Measurements from ENCODE around the gene PIK3R1.

PIK3R1 gene

DNA sequence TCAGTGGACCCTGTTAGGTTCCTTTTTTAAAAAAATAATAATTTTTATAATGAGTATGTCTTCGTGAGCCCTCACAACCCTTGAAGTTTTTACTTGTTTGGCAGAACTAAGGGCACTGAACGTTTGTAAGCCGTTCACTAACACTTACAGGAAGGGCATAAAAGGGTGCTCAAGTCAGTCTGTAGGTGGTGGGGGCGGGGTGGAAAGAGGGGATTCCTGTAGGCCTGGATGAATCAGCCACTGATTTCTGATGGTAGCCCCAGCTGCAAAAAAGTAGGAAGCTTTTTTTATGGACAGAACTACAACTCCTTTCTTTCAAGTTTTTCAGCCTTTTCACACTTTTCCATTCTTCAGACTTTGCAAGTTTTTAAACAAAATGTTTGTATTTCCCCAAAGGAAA, 35.8 kb downstream of the PIK3R1 start:
- Histone ChIP-seq H3K4me1 (ENCODE audit: low read length) (no peaks in the 10 kb centered on the region), H3K36me3 (replicated peaks; ENCODE audit: low read depth, low read length) (no peaks in the 10 kb centered on the region), H3K9ac (ENCODE audit: low read length) (no peak overlapping the region), H3K27me3 (ENCODE audit: low read depth, low read length) (no peaks in the 10 kb centered on the region), H3K27ac (ENCODE audit: low read length) (no peak overlapping the region), H3K4me2 (ENCODE audit: low read length) (no peak overlapping the region), H3K9me3 (ENCODE audit: insufficient read depth, low read length) (no peaks in the 10 kb centered on the region), H4K20me1 (ENCODE audit: insufficient read depth, low read length) (peaks cover 6% of the 10 kb centered on the region; the same call in 1 of the 2 replicates), H3K79me2 (ENCODE audit: low read length) (no peaks in the 10 kb centered on the region; the same call in 1 of the 2 replicates), H3K4me3 (ENCODE audit: low read length) (no peak overlapping the region), H2AFZ (ENCODE audit: low read depth, low read length) (no peak overlapping the region)
- TF ChIP-seq EZH2phosphoT487 (IDR thresholded peaks at IDR 0.05; ENCODE audit: low read depth) (no peak), CTCF (IDR thresholded peaks at IDR 0.05; ENCODE audit: low read depth, low read length) (no peak)

DNA sequence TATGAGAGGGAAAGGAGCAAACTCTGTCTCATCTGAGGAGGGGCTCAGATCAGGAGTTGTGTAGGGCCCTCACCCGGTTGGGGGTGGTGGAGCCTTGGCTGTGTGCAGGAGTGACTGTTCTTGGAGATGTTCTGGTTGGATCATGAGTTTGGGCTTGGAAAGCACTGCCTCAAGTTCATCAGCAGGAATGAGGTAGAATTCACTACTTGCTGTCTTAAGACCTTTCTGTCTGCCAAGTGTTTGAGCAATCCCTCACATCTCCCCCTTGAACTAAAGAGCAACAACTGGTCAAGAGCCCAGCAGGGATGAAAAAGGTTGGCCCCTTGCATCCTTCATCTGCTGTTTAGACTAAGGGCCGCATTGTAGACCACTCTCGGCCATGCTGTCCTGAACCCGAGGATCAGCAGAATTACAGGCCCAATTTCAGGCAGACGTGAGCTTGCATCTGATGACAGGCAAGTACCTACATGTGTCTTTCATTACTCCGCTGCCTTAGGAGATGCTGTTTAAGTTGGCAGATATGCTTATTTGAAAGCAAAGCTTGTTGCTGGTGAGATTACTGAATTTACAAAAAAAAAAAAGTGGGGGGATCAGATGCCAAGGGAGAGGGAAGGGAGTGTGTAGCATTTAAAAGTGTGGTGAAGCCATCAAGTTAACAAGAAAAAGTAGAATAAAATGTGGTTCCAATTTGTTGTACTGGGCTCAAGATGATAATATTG, 36.4 kb downstream of the PIK3R1 start:
- Histone ChIP-seq H3K27ac (ENCODE audit: low read length) (no peak overlapping the region), H3K4me3 (ENCODE audit: low read length) (no peak overlapping the region), H2AFZ (ENCODE audit: low read depth, low read length) (no peak overlapping the region), H3K9me3 (ENCODE audit: insufficient read depth, low read length) (no peaks in the 10 kb centered on the region), H3K36me3 (replicated peaks; ENCODE audit: low read depth, low read length) (no peaks in the 10 kb centered on the region), H3K4me2 (ENCODE audit: low read length) (no peak overlapping the region), H3K79me2 (ENCODE audit: low read length) (no peaks in the 10 kb centered on the region; the same call in 1 of the 2 replicates), H3K27me3 (ENCODE audit: low read depth, low read length) (no peaks in the 10 kb centered on the region), H4K20me1 (ENCODE audit: insufficient read depth, low read length) (peaks cover 6% of the 10 kb centered on the region; the same call in 1 of the 2 replicates), H3K4me1 (ENCODE audit: low read length) (no peaks in the 10 kb centered on the region), H3K9ac (ENCODE audit: low read length) (no peak overlapping the region)
- TF ChIP-seq EZH2phosphoT487 (IDR thresholded peaks at IDR 0.05; ENCODE audit: low read depth) (no peak), CTCF (IDR thresholded peaks at IDR 0.05; ENCODE audit: low read depth, low read length) (no peak)

GRCh38 chr5:68252673-68253623, 37.4 kb downstream of the PIK3R1 start:
- Histone ChIP-seq H3K9ac (ENCODE audit: low read length) (no peak overlapping the region), H3K79me2 (ENCODE audit: low read length) (no peaks in the 10 kb centered on the region), H3K9me3 (ENCODE audit: insufficient read depth, low read length) (no peaks in the 10 kb centered on the region), H3K4me2 (ENCODE audit: low read length) (no peak overlapping the region), H3K4me3 (ENCODE audit: low read length) (no peak overlapping the region), H4K20me1 (ENCODE audit: insufficient read depth, low read length) (peaks cover 6% of the 10 kb centered on the region; the same call in 1 of the 2 replicates), H3K36me3 (replicated peaks; ENCODE audit: low read depth, low read length) (no peaks in the 10 kb centered on the region), H3K27me3 (ENCODE audit: low read depth, low read length) (no peaks in the 10 kb centered on the region), H3K27ac (ENCODE audit: low read length) (no peak overlapping the region), H2AFZ (ENCODE audit: low read depth, low read length) (no peak overlapping the region), H3K4me1 (ENCODE audit: low read length) (no peaks in the 10 kb centered on the region)
- TF ChIP-seq CTCF (IDR thresholded peaks at IDR 0.05; ENCODE audit: low read depth, low read length) (peak; percentile 56), EZH2phosphoT487 (IDR thresholded peaks at IDR 0.05; ENCODE audit: low read depth) (no peak)
